ENCODE data around the gene SLC39A11.
A peak's percentile ranks its signal among the peaks of the same experiment; 100 is the strongest.

The SLC39A11 gene

GRCh38 chr17:72635034-72635635 lies 457.4 kb downstream of the SLC39A11 start:
- DNase-seq = no peak

GRCh38 chr17:72634621-72635020 lies 457.9 kb downstream of the SLC39A11 start:
- DNase-seq = no peak

GRCh38 chr17:72631949-72632684 lies 460.4 kb downstream of the SLC39A11 start:
- no peak for DNase-seq

GRCh38 chr17:72631568-72631948 lies 460.9 kb downstream of the SLC39A11 start:
- no peak for DNase-seq

GRCh38 chr17:72624652-72625051 lies 467.8 kb downstream of the SLC39A11 start:
- no peak for DNase-seq

GRCh38 chr17:72624226-72624625 lies 468.3 kb downstream of the SLC39A11 start:
- DNase-seq = no peak

- no peak for DNase-seq
These were observed 469.6 kb downstream of the SLC39A11 start for GRCh38 chr17:72622661-72623433.

GRCh38 chr17:72619976-72620650 lies 472.4 kb downstream of the SLC39A11 start:
- no peak for DNase-seq

GRCh38 chr17:72618001-72618509 lies 474.4 kb downstream of the SLC39A11 start:
- peak in 14 of 56 donors; percentile 2 to 35 (median 13) for DNase-seq

GRCh38 chr17:72617557-72617956 lies 474.9 kb downstream of the SLC39A11 start:
- no peak for DNase-seq

GRCh38 chr17:72616447-72616846 lies 476.0 kb downstream of the SLC39A11 start:
- DNase-seq = no peak

GRCh38 chr17:72615627-72615991 lies 476.9 kb downstream of the SLC39A11 start:
- no peak for DNase-seq

GRCh38 chr17:72614871-72615626 lies 477.4 kb downstream of the SLC39A11 start:
- DNase-seq = peak in 53 of 56 donors; percentile 33 to 90 (median 74)

GRCh38 chr17:72614476-72614870 lies 478.0 kb downstream of the SLC39A11 start:
- no peak for DNase-seq

- DNase-seq = no peak
These were observed 478.6 kb downstream of the SLC39A11 start for GRCh38 chr17:72613806-72614292.

GRCh38 chr17:72613396-72613795 lies 479.1 kb downstream of the SLC39A11 start:
- no peak for DNase-seq

GRCh38 chr17:72611172-72611571 lies 481.3 kb downstream of the SLC39A11 start:
- DNase-seq = no peak

GRCh38 chr17:72609501-72609900 lies 483.0 kb downstream of the SLC39A11 start:
- no peak for DNase-seq

GRCh38 chr17:72608436-72608835 lies 484.1 kb downstream of the SLC39A11 start:
- DNase-seq = no peak

GRCh38 chr17:72606656-72607055 lies 485.8 kb downstream of the SLC39A11 start:
- DNase-seq = no peak

GRCh38 chr17:72605543-72605942 lies 486.9 kb downstream of the SLC39A11 start:
- no peak for DNase-seq
